Transverse colon (tissue), 4 donors: Measurements from ENCODE around the gene FAM162A. TPM values are rescaled to one million over a fixed set of nuclear protein-coding genes. Genes with fewer than 3 reads are reported as not detected.

Source experiments
- DNase-seq: peaks from one replicate; pipeline ENCODE4 v3.0.0-alpha.2; 2019
- H3K27ac ChIP-seq, 4 donors: fragments of 200-600 bp; sonication (generic); 2 replicates each; pipeline ENCODE4 v1.5.1; 2016 to 2018; ENCODE audit warnings: inconsistent platforms in 4 of 4
- H3K27me3 ChIP-seq: fragments of 200-600 bp; sonication (generic); 2 replicates; pipeline ENCODE4 v1.5.1; 2017; ENCODE audit warnings: inconsistent platforms
- H3K36me3 ChIP-seq, 4 donors: fragments of 200-600 bp; sonication (generic); 2 replicates each; pipeline ENCODE4 v1.5.1; 2017 to 2019; ENCODE audit warnings: inconsistent platforms in 4 of 4
- H3K4me1 ChIP-seq, 4 donors: fragments of 200-600 bp; sonication (generic); 2 replicates each; pipeline ENCODE4 v1.5.1; 2017 to 2020; ENCODE audit warnings: inconsistent platforms in 4 of 4
- H3K4me3 ChIP-seq, 4 donors: fragments of 200-600 bp; sonication (generic); 1 replicate in 1 of 4; 2 replicates in 3 of 4; pipeline versions ENCODE4 v1.5.1 to v1.6.1; 2017 to 2019; ENCODE audit warnings: inconsistent platforms in 4 of 4
- H3K9me3 ChIP-seq, 2 donors: fragments of 200-600 bp; sonication (generic); 2 replicates each; pipeline ENCODE4 v1.5.1; 2017 to 2019; ENCODE audit warnings: inconsistent platforms in 2 of 2
- EP300 ChIP-seq: sonication (generic); formaldehyde crosslinking; IDR thresholded peaks from one replicate; pipeline ENCODE4 v1.6.1; 2017; ENCODE audit warnings: antibody characterized with exemption, low read depth
- POLR2A ChIP-seq: fragments of 450-650 bp; IDR thresholded peaks from one replicate; pipeline ENCODE4 v1.6.1; 2016; ENCODE audit warnings: antibody characterized with exemption, mild to moderate bottlenecking, moderate library complexity
- POLR2AphosphoS5 ChIP-seq, 3 donors: sonication (generic); formaldehyde crosslinking; IDR thresholded peaks; one replicate each; pipeline ENCODE4 v1.6.1; 2016; ENCODE audit warnings: antibody characterized with exemption in 3 of 3
- WGBS, 2 donors: methylation state at CpG; one replicate each; pipeline ENCODE4 v1.1.5; 2018; ENCODE audit warnings: low coverage in 1 of 2; 5-methylcytosine and 5-hydroxymethylcytosine counted together
- in situ Hi-C, 4 donors: fragments of 200-750 bp; cut with MboI; loops; one replicate each; pipeline versions ENCODE4 v1.15.0 to v1.15.1; 2017; ENCODE audit warnings: low sequenced_read_pairs in 3 of 4, low pct_ligation_motif_present in 1 of 4, low pct_unique_long_range_greater_than_20kb in 1 of 4
- intact Hi-C: fragments of 100-400 bp; cut with DNase I; formaldehyde crosslinking; loops from one replicate; pipeline ENCODE4 v1.15.1; 2023; ENCODE audit warnings: low total_unique reads
- total RNA-seq, 4 donors: library from RNA; depleted of rRNA; stranded (reverse); fragments of >200 nt; gene quantifications; one replicate each; pipeline ENCODE4 v1.1.0, GENCODE V29; 2016
- TF ChIP-seq, protein P1 (sequence below), 5 experiments: fragments of 200-600 bp in 3 of 5; fragments of 450-650 bp in 2 of 5; sonication (generic) in 3 of 5; IDR thresholded peaks; 1 replicate in 2 of 5; 2 replicates in 3 of 5; pipeline ENCODE4 v1.5.1; 2016 to 2017; ENCODE audit warnings: antibody characterized with exemption in 5 of 5, inconsistent platforms in 3 of 5, mild to moderate bottlenecking in 2 of 5, moderate library complexity in 1 of 5

FAM162A gene
- total RNA-seq, 4 donors from 2014 or later: 11.2 to 116 (median 57.6) TPM

- Histone ChIP-seq H3K27ac (peak overlapping the region; percentile 86 to 92 (median 90)), H3K9me3 (no peaks in the 10 kb centered on the region), H3K27me3 (no peaks in the 10 kb centered on the region), H3K4me1 (peaks cover 7 to 36% (median 19%) of the 10 kb centered on the region in 4 donors), H3K36me3 (peaks cover 0 to under 1% (median 0%) of the 10 kb centered on the region in 4 donors), H3K4me3 (peak overlapping the region; percentile 30 to 81 (median 60))
- intact Hi-C loops: no loop called here
- TF ChIP-seq POLR2A (no peak), POLR2AphosphoS5 (IDR thresholded peaks at IDR 0.05) (no peak)
- TF ChIP-seq, protein P1, sequence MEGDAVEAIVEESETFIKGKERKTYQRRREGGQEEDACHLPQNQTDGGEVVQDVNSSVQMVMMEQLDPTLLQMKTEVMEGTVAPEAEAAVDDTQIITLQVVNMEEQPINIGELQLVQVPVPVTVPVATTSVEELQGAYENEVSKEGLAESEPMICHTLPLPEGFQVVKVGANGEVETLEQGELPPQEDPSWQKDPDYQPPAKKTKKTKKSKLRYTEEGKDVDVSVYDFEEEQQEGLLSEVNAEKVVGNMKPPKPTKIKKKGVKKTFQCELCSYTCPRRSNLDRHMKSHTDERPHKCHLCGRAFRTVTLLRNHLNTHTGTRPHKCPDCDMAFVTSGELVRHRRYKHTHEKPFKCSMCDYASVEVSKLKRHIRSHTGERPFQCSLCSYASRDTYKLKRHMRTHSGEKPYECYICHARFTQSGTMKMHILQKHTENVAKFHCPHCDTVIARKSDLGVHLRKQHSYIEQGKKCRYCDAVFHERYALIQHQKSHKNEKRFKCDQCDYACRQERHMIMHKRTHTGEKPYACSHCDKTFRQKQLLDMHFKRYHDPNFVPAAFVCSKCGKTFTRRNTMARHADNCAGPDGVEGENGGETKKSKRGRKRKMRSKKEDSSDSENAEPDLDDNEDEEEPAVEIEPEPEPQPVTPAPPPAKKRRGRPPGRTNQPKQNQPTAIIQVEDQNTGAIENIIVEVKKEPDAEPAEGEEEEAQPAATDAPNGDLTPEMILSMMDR (IDR thresholded peaks at IDR 0.05): peak in 1 of 5 experiments; percentile 10
- in situ Hi-C loops: loop anchor here in 1 of 4 donors (25.0 kb wide), 1 partner anchor 270 kb away; the partner anchor contains the start of gene PARP14
- 0 to 56% methylated on average over 1 to 14 of the region's 14 CpGs for WGBS, 2 donors
- DNase-seq: no peak
Observed at GRCh38 chr3:122416966-122417365, 33.0 kb downstream of the FAM162A start.

DNA sequence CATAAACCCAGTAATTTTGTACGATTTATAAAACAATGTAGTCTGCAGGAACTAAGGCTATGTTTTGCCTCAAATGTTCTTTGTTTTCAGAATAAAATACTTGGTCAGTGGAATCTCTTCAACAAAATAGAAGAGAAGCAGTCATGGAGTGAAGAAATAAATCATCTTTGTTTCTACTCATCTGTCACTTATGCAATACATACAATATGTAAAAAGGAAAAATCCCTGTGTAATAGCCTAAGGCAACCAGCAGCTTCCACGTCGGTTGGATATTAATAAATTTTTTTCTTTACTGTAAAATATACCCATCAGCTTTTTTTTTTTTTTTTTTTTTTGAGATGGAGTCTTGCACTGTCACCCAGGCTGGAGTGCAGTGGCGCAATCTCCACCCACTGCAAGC, 37.1 kb downstream of the FAM162A start:
- in situ Hi-C loops (loop anchor here in 1 of 4 donors (25.0 kb wide), 1 partner anchor 266 kb away; the partner anchor contains the start of gene PARP14), intact Hi-C loops (no loop called here)

GRCh38 chr3:122421836-122422235, 37.9 kb downstream of the FAM162A start:
- in situ Hi-C loops (loop anchor here in 1 of 4 donors (25.0 kb wide), 1 partner anchor 265 kb away; the partner anchor contains the start of gene PARP14), intact Hi-C loops (no loop called here)
- H3K27ac ChIP-seq: no peak overlapping the region
- TF ChIP-seq POLR2A (no peak), POLR2AphosphoS5 (IDR thresholded peaks at IDR 0.05) (no peak), EP300 (no peak)
- TF ChIP-seq, protein P1 (IDR thresholded peaks at IDR 0.05): no peak
- DNase-seq: no peak
- peaks cover 6 to 10% (median 8%) of the 10 kb centered on the region in 4 donors for H3K4me1 ChIP-seq
- H3K4me3 ChIP-seq: no peak overlapping the region
- 93% methylated on average over 2 of the region's 2 CpGs for WGBS, 2 donors
- no peaks in the 10 kb centered on the region for H3K27me3 ChIP-seq
- no peaks in the 10 kb centered on the region for H3K9me3 ChIP-seq
- peaks cover 0 to 32% (median 7%) of the 10 kb centered on the region in 4 donors for H3K36me3 ChIP-seq

More for the DNA sequence above, 37.1 kb downstream of the FAM162A start:
- WGBS, 2 donors: 91 to 100% methylated on average over 1 to 4 of the region's 4 CpGs
- no peak for DNase-seq
- no peak for TF ChIP-seq POLR2A
- TF ChIP-seq EP300: no peak
- TF ChIP-seq, protein P1 (IDR thresholded peaks at IDR 0.05): no peak
- TF ChIP-seq POLR2AphosphoS5 (IDR thresholded peaks at IDR 0.05): no peak
- Histone ChIP-seq H3K9me3 (no peaks in the 10 kb centered on the region), H3K4me1 (peaks cover 7 to 11% (median 9%) of the 10 kb centered on the region in 4 donors), H3K27ac (no peak overlapping the region), H3K4me3 (no peak overlapping the region), H3K27me3 (no peaks in the 10 kb centered on the region), H3K36me3 (peaks cover 0 to 25% (median 3%) of the 10 kb centered on the region in 4 donors)

DNA sequence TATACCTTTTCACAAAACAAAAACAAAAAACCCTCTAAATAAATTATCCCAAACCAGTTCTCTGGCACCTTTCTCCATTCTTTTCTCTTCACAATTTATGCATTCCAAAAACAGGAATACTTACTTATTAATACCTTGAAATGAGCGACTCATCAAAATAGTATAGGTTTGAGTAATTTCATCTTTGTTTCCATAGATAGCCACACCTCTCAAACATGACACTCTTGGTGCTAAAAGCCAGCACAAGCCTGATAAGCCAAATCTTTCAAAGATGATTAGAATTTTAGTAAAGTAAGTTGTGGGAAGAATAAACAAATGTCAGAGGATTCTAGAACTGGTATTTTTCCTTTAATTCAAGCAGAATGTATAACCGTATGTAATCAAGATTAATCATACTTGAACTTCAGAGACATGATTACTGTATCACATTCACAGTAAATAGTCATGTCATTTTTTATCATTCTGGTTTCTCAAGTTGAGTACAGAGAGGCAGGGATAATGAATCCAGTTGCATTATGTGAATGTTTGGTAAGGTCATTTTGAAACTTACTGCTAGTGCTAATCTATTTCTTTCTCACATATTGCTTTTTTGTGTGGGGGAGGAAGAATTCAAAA, 44.0 kb downstream of the FAM162A start:
- TF ChIP-seq, protein P1 (IDR thresholded peaks at IDR 0.05): no peak
- no peak for TF ChIP-seq POLR2A
- TF ChIP-seq EP300: no peak
- TF ChIP-seq POLR2AphosphoS5 (IDR thresholded peaks at IDR 0.05): no peak
- in situ Hi-C loops (no loop called here), intact Hi-C loops (no loop called here)
- H3K27me3 ChIP-seq: no peaks in the 10 kb centered on the region
- peaks cover 0 to 51% (median 14%) of the 10 kb centered on the region in 4 donors for H3K36me3 ChIP-seq
- no peak overlapping the region for H3K27ac ChIP-seq
- no peaks in the 10 kb centered on the region for H3K4me1 ChIP-seq
- WGBS, 2 donors: 75 to 76% methylated on average over 2 of the region's 2 CpGs
- no peaks in the 10 kb centered on the region for H3K9me3 ChIP-seq
- H3K4me3 ChIP-seq: no peak overlapping the region
- DNase-seq: no peak
